MM.1S (cell line): ENCODE measurements around the gene SP8.

Experiments used
- CTCF ChIP-seq: fragments of 300-600 bp; sonication (generic); IDR thresholded peaks from 2 replicates; pipeline ENCODE4 v1.5.1; 2016; ENCODE audit warnings: antibody characterized with exemption, low read length, mixed read lengths
- EZH2 ChIP-seq: fragments of 300-600 bp; sonication (generic); optimal IDR thresholded peaks from 2 replicates; pipeline ENCODE3; 2017; ENCODE audit warnings: low read depth, mild to moderate bottlenecking, antibody characterized with exemption, low read length, mixed read lengths
- EZH2phosphoT487 ChIP-seq: fragments of 300-600 bp; sonication (generic); IDR thresholded peaks from 2 replicates; pipeline ENCODE4 v1.6.1; 2018; ENCODE audit warnings: antibody characterized with exemption, low read length

- no peak for TF ChIP-seq CTCF
- no peak for TF ChIP-seq EZH2phosphoT487
- no peak for TF ChIP-seq EZH2
These were observed 42.3 kb upstream of the SP8 start for GRCh38 chr7:20828947-20829346.
